ENCODE results near the gene MRPS15.

GRCh38 chr1:36432616-36433015, 31.6 kb downstream of the MRPS15 start:
- TF ChIP-seq ATF2 (tag by site-specific recombination; IDR thresholded peaks at IDR 0.05; ENCODE audit: low read depth): no peak
- no peak for TF ChIP-seq ZNF670 (tag by site-specific recombination; IDR thresholded peaks at IDR 0.05; ENCODE audit: low read depth)
- no peak for TF ChIP-seq ZNF24 (tag by site-specific recombination; IDR thresholded peaks at IDR 0.05)
- no peak for TF ChIP-seq CTCF (tag by site-specific recombination; IDR thresholded peaks at IDR 0.05)
